GM18519 (cell line): ENCODE results near the gene DPM3.
"Not testable (repeated sequence)": the region's sequence is repeated elsewhere in the genome, so short reads cannot be mapped to it uniquely, and the experiment has no call there.

Experiments
- ATAC-seq: cut with Tn5 transposase; IDR thresholded peaks from one replicate; pipeline ENCODE4 v1.9.1; 2021; ENCODE audit warnings: mild to moderate bottlenecking, moderate library complexity; ENCODE audit not compliant: unreplicated experiment, low FRiP score

DPM3 gene, protein sequence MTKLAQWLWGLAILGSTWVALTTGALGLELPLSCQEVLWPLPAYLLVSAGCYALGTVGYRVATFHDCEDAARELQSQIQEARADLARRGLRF

DNA sequence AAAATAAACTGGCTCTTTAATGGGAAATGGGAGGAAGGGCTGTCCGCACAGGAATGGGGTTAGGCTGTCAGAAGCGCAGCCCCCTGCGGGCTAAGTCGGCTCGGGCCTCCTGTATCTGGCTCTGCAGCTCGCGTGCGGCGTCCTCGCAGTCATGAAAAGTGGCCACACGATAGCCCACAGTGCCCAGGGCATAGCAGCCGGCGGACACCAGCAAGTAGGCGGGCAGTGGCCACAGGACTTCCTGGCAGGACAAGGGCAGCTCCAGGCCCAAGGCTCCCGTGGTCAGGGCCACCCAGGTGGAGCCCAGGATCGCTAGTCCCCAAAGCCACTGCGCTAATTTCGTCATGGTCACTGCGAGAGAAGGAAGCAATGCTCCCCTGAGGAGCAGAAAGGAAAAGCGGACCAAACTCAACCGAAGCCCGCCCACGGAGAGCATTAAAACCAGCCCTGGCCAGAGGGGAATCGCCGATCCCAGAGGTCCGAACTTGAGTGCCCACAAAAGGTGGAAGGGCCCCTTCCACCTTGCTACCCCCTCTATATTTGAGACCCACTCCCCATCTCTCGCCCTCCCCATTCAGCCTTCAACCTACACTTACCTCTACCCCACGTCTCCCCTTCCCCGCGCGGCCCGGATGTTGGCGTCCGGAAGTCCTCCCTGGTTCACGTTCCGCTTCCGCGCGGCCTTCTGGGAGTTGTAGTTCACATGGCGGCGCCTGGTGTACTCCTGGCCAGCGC lies at the start of gene DPM3:
Gene DPM3, minus strand, starts transcription at position 637 of the 735 bp plus-strand sequence. Its CDS starts 291 bp downstream, at position 346.
- peak; percentile 48 for ATAC-seq

DNA sequence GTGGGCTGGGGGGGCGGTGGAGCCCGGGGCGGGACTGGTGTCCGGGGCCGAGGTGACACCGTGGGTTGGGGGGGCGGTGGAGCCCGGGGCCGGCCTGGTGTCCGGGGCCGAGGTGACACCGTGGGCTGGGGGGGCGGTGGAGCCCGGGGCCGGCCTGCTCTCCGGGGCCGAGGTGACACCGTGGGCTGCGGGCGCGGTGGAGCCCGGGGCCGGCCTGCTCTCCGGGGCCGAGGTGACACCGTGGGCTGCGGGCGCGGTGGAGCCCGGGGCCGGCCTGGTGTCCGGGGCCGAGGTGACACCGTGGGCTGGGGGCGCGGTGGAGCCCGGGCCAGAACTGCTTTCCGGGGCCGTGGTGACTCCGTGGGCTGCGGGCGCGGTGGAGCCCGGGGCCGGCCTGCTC lies 49.6 kb upstream of the DPM3 start:
- not testable (repeated sequence) for ATAC-seq

DNA sequence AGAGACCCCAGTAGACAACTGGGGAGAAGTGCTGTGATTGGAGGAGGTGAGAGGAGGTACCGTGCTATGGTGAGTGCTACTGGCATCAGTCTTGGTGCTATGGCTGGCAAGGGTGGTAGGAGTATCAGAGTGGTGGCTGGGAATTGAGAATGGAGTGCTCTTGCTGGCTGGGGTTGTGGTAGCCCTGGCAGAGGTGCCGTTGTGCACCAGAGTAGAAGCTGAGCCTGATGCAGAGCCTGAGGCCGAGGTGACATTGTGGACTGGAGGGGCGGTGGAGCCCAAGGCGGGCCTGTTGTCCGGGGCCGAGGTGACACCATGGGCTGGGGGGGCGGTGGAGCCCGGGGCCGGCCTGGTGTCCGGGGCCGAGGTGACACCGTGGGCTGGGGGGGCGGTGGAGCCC lies 47.9 kb upstream of the DPM3 start:
- ATAC-seq = no peak

DNA sequence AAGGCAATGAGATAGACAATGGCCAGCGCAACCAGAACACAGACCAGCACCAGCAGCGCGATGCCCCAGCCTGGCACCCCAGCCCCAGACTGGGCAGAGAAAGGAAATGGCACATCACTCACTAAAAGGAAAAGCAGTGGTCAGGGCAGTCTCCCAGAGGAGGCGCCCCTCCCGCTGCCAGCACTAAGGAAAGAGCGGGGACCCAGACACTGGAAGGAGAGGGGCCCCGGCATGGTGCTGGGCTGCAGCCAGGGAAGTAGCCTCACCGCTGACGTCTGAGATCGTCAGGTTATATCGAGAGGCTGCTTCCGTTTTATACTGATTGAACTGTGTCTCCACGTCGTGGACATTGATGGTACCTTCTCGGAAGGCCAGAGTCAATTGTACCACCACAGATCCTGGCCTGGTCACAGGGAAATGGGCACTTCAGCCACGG lies 47.1 kb upstream of the DPM3 start:
- no peak for ATAC-seq

DNA sequence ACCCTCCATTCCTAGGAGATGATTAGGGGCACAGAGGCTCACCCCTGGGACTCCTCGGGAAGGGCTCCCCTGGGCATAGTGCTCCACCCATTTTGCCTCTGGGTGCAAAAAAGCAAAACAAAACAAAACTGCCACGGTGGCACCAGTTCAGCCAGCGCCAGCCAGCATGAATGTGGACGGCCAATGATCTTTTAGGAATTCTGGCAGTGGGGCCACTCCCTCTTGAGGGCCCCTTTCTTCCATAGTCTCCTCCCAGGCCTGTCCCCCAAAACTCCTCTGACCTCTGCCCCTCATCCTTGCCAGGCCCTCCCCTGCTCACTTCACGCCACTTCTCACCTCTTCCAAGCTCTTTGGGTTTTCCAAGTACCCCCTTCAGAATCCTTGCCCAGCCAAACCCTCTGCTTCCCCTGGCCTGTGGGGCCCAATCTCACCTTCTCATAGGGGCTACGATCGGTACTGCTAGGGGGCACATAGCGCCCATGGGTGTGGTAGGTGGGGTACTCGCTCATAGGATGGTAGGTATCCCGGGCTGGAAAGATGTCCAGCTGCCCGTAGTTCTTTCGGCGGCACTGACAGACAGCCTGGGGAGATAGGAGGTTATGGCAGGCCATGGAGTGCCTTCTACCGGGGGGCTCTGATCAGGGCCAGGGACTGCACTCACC lies 46.6 kb upstream of the DPM3 start:
- no peak for ATAC-seq

DNA sequence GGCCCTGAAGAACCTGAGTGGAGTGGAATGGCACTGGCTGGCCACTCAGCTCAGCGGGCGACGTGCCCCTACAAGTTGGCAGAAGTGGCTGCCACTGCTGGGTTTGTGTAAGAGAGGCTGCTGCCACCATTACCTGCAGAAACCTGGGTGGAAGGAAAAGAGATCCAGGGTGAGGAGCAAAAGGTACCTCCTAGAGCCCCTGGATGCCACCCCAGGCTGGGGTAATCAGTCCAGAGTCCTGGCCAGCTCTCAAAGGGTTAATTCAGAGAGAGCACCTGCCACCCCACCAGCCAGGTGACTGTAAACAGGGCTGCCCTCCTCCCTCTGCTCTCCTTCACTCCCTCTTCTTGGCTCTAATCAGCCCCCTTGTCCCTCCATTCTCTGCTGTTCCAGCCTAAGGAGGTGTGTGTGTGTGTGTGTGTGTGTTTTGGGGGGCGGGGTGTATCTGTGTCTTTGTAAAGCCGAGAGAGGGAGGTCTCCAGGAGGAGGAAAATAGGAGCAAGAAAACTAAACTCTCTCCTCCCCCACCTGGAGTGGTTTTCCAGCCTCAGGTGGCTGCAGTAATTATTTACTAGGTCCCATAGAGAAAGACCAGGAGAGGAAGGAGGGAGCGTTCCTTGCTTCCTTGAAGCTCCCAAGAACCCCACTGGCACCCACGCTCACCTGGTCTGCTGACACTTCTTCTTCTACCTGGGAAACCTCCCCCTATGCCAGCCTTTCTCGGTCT lies 45.9 kb upstream of the DPM3 start:
- ATAC-seq = no peak

DNA sequence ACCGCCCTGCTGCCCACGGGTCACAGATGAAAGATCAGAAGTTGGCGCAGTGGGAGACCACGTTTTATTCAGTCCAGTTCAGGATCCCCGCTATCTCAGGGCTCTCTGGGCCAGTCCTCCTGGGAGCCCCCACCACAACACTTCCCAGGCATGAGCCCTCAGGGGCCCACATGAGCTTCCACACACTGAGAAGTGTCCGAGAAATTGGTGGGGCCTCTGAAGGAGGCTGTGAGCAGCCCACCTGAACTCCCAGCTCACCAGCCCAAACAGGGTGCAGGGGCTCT lies 45.4 kb upstream of the DPM3 start:
- ATAC-seq = no peak

DNA sequence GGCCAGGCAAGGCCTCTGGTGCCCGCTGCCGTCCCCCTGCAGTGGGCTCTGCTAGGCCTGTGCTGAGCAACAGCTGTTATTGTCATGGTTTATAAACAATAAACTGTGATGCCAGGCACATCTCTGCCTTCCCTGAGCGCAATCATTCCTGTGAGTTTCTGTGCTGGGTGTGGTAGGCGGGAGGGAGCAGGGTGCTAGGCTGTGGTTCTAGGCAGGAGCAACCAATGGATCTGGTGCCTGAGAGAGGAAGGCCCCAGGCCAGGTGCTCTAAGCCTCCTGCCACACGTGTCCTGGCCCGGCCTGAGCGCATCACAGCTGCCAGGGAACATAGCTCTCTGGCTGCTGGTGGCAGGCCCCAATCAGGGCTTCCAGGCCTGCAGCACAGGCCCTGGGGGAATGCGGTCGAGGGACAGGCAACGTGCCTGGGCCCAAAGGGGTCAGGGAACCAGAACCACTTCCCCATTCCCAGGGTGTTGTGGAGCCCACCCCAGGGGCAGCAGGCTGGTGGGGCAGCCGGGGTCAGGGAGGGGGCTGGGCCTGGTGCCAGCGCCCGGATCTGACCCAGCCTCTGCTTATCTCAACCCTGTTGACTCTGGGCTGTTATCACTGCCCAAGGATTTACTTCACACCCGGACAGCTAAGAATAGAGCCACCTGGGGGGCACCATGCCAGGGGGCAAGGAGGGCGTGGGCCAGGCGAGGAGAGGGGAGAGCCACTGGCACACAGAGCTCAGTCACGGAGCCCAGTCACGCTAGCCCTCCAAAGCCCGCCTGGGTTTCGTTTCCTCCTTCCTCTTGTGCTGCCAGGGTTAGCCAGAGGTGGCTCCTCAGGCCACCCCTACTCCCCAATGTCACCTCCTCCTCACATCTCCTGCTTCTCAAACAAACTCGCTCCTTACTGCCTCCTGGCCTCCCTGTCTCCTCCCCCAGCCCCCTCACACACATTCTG lies 44.8 kb upstream of the DPM3 start:
- ATAC-seq = no peak

DNA sequence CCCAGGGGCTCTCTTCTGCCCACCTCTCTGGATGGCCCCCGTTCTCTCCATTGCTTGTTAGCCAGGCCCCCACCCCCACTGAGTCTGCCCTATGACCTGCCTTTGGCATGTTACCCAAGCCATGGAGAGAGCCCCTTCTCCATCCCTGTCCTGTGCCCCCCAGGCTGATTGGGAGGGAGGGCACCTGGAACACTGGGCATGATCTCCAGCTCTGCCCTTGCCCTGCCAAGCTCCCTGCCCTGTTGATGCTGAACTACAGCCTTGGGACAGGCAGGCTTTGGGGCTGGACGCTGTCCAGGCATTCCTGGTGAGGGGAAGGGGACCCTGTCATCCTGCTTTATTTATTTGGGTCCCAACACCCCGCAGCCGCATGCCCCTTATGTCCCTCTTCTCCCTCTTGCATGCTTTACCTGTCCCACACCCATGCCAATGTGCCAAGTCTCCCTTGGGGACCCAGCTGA lies 44.0 kb upstream of the DPM3 start:
- ATAC-seq = no peak

DNA sequence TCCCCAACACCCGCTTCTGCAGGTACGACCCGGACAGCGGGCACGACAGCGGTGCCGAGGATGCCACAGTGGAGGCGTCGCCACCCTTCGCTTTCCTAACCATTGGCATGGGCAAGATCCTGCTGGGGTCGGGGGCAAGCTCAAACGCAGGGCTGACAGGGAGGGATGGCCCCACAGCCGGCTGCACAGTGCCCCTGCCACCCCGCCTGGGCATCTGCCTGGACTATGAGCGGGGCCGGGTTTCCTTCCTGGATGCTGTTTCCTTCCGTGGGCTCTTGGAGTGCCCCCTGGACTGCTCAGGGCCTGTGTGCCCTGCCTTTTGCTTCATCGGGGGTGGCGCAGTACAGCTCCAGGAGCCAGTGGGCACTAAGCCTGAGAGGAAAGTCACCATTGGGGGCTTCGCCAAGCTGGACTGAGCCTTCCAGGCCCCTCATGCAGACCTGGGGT lies 43.5 kb upstream of the DPM3 start:
- ATAC-seq = no peak

DNA sequence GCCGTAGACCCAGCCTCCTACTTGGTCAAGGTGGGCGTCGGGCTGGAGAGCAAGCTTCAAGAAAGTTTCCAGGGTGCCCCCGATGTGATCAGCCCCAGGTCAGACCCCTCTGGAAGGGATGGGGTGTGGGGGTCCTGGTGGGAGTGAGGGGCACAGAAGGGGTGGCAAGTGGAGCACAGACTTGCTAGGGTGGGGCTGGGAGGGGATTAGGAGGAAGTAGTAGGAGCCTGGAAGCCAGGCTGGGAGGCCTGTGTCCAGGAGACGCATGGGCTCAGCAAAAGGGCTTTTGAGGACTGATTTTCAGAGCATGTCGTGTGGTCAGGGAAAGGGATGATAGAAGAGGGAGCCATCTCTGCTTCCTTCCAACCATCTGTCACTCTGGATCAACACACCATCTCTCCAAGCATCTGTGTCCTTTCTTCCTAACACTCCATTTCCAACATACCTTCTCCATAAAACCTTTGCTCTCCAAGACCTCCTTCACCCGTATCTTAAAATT lies 41.8 kb upstream of the DPM3 start:
- ATAC-seq = no peak

DNA sequence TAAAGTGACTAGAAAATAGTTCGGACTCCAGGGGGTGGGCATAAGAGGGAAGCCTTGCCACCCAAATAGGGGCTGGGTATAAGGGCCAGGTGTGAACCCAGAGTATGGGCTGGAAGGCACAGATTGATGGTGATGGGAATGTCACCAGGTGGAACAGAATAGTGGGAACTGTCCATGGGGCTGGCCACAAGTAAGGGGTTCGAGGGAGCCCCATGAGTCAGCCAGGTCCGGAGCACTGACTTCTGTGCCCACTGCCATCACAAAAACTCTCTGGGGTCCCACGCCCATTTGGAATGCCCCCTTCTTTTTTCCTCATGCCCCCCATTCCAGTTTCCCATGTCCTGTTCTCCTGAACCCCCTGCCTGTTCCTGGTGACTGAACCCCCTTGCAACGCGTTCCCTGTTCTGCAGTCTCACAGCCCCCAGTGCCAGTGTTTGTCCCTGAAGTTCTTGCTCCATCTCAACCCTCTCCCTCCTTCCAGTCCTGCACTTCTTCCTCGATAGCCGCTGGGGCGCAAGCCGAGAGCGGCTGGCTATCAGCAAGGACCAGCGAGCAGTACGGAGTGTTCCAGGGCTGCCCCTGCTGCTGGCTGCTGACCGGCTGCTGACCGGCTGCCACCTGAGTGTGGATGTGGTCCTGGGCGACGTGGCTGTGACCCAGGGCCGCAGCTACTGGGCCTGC lies 41.2 kb upstream of the DPM3 start:
- ATAC-seq = no peak

DNA sequence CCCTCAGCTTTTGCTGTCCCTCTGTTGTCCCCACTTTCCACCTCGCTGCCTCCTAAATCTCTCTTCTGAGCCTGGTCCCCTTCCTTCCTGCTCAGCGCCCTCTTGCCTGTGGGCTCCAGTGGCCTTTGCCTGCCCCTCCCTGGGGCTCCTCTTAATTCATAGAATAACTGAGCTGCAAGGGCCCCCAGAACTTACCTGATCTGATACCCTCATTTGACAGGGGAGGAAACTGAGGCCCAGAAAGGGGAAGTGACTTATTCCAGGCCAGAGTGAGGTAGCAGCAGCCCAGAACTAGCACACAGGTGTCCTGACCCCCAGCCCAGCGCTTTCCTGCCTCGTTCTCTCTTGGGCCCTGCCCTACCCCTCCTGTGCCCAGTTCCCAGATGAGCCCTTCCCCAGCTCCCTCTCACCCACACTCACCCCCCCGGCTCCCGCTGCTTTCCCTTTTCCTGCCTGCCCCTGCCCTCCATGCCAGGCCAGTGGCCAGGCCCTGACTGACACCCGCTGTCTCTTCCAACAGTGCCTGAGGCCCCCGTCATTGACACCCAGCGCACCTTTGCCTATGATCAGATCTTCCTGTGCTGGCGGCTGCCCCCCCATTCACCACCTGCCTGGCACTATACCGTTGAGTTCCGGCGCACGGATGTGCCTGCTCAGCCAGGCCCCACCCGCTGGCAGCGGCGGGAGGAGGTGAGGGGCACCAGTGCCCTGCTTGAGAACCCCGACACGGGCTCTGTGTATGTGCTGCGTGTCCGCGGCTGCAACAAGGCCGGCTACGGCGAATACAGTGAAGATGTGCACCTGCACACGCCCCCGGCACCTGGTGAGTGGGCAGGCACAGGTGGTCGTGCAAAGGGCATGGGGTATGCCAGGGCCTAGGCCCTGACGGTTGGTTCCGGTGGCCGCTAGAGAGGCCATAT lies 39.0 kb upstream of the DPM3 start:
- no peak for ATAC-seq

DNA sequence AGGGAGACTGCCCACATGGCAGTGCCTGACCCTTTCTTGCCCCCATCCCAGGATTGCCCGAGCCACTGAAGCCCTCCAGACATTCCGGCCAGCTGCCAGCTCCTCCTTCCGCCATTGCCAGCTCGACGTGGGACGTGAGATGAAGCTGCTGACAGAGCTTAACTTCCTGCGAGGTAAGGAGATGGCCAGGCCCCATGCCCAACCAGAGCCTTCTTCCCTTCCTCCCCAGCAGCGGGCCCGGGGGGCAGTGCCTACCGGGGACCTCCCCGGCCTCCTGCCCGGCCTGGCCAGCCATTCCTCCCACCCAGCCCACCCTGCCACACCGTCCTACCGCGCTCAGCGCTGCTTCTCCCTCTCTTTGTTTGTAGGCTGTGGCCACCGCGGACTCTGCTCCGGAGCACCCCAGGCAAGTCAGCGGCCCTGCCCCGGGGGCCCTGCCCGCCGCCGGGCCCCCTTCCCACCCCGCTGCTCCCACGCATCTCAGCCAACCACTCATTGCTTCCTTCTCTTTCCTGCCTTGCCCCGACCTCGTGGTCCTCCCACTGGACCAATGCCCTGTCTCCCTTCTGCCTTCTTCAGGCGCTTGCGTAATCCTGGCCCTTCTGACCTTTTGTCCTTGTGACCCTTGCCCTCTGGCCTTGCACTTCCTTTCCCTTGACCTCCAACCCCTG lies 38.2 kb upstream of the DPM3 start:
- ATAC-seq = no peak

DNA sequence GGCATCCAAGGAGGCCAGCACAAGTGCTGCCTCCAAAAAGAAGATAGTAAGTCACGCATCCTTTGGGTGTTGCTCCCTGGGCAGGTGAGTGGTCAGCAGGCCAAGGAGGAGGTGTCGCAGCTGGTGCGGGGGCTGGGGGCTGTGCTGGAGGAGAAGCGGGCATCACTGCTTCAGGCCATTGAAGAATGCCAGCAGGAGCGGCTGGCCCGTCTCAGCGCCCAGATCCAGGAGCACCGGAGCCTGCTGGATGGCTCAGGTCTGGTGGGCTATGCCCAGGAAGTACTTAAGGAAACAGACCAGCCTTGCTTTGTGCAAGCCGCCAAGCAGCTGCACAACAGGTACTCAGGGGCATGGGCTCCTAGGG lies 37.6 kb upstream of the DPM3 start:
- no peak for ATAC-seq

DNA sequence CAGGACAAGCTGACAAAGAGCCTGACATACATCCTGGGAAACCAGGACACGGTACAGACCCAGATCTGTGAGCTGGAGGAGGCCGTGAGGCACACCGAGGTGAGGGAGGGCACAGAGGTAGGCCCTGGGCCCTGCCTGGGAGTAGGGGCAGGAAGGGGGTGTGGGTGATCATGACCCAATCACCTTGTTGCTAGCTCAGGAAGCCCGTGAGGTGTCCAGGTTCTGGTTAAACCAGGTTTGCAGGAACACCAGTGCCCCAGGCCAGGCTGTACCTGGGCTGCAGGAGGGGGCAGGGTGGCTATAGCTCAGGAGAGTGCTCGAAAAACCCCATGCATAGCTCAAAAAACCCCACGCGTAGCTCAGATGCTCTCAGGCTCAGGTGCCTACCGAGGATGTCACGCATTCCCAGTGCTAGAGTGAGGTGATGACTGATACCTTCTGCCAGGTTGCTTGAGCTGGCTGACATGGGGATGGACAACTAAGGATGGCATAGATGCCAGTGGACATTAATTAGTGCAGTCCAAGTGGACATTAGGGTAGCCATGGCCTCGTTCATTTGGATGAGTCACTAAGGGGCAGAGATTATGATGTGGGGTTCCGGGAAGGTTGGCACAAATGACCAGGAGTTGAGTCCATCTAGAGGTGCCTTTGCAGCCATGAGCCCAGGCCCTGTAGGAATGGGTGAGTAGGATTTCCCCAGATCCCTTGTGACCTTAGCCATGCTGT lies 37.0 kb upstream of the DPM3 start:
- no peak for ATAC-seq

DNA sequence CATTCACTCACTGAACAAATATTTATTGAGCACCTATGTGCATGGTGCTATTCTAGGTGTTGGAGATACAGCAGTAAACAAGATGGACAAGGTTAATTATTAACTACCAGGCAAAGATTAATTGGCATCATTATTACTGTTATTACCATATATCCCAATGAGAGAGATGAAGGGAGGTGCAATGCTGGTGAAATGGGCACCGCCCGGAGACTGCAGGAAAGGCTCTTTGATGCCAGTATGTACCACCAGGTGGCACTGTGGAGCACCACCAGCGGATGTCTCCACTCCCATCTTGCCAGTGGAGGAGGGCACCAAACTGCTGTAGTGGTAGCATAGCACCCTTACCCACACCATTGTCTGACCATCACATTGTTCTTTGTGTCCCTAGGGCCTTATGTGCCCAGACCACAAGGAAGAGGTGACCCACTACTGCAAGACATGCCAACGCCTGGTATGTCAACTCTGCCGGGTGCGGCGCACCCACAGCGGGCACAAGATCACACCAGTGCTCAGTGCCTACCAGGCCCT lies 36.3 kb upstream of the DPM3 start:
- ATAC-seq = no peak
